Peyer's patch (tissue), 4 donors: ENCODE measurements around the gene CALML3.

Experiments used
- POLR2A ChIP-seq, 2 donors: fragments of 450-650 bp; IDR thresholded peaks; one replicate each; pipeline ENCODE4 v1.5.1; 2017; ENCODE audit warnings: antibody characterized with exemption in 2 of 2, mild to moderate bottlenecking in 2 of 2, moderate library complexity in 2 of 2
- TF ChIP-seq, protein P1 (sequence below), 6 experiments: fragments of 450-650 bp in 4 of 6; fragments of 200-600 bp in 2 of 6; sonication (generic) in 1 of 6; IDR thresholded peaks; one replicate each; pipeline ENCODE4 v1.5.1; 2017 to 2019; ENCODE audit warnings: antibody characterized with exemption in 6 of 6, mild to moderate bottlenecking in 3 of 6, moderate library complexity in 1 of 6

DNA sequence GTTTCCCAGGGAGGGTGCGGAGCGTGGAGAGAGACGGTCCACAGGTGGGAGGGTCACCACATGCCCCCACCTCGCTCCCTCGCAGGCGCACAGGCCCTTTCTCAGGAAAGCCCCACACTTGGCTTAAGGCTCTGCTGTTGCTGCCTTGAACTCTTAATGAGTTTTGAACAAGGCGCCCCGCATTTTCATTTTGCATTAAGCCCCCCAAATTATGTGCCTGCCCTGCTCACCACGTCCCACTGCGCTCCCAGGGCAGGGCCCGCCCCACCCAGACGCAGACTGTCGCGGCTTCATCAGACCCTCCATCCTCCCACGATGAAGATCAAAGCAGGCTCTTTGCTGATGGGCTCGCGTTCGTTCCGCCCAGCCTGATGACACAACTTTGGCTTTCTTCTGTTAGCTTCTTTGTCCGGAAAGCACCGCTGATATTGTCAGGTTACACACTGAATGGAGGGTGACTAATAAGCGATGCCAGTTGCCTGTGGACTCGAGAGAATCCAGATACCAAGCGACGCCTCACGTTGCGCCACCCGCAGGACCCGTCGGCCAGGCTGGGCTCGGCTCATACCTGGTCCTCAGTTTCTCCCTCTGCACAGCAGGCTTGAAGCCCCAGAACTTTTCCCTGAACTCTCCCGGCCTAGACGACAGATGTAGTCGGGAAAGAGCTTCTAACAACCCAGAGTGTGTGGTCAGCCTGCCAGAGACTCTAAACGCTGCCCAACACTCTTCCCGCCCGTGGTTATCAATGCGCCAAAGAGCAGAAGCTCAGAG is 9.5 kb downstream of the CALML3 start:
- TF ChIP-seq, protein P1, sequence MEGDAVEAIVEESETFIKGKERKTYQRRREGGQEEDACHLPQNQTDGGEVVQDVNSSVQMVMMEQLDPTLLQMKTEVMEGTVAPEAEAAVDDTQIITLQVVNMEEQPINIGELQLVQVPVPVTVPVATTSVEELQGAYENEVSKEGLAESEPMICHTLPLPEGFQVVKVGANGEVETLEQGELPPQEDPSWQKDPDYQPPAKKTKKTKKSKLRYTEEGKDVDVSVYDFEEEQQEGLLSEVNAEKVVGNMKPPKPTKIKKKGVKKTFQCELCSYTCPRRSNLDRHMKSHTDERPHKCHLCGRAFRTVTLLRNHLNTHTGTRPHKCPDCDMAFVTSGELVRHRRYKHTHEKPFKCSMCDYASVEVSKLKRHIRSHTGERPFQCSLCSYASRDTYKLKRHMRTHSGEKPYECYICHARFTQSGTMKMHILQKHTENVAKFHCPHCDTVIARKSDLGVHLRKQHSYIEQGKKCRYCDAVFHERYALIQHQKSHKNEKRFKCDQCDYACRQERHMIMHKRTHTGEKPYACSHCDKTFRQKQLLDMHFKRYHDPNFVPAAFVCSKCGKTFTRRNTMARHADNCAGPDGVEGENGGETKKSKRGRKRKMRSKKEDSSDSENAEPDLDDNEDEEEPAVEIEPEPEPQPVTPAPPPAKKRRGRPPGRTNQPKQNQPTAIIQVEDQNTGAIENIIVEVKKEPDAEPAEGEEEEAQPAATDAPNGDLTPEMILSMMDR (IDR thresholded peaks at IDR 0.05): no peak
- TF ChIP-seq POLR2A (IDR thresholded peaks at IDR 0.05): no peak
